ENCODE measurements around the gene COPS7A. TPM values are rescaled to one million over a fixed set of nuclear protein-coding genes. Genes with fewer than 3 reads are reported as not detected.

COPS7A gene
- total RNA-seq, 1 experiment from 2014 or later, result 67.8 TPM

DNA sequence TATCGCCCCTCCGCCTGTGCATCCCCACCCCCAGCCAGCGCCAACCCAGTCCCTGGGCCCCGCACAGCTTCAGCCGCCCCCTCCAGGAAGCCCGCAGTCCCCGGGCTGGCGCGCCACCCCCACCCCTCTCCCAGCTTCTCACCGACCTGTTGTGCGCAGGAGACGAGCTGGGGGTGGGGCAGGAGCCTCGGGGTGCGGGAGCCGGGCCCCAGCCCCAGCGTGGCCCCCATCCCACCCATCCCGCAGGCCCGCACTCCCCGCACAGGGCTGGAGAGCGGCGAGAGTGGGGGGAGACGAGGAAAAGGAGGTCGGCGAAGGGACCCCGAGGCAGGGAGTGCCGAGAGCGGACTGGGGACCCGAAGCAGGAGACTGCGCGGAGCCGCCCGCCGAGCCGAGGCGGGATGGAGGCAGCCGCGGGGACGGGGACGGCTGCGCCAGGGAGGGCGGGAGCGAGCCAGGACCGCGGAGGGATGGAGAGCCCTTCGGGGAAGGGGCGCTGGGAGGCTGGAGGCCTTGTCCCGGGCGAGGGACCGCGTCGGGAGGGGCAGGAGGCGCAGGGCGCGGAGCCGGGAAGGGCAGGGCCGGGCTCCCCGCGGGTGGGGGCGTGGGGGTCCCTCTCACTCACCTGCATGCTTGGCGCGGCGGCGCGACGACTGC, 23.7 kb upstream of the COPS7A start:
- DNase-seq (ENCODE audit: low read depth, low spot score), result no peak
- TF ChIP-seq FOSL1 (IDR thresholded peaks at IDR 0.05; ENCODE audit: low read depth), result no peak
- TF ChIP-seq SRF (IDR thresholded peaks at IDR 0.05; ENCODE audit: low read depth), result no peak
- no peak for TF ChIP-seq RAD21 (IDR thresholded peaks at IDR 0.05; ENCODE audit: low read depth)
- TF ChIP-seq YY1 (IDR thresholded peaks at IDR 0.05; ENCODE audit: extremely low read depth, insufficient replicate concordance, low read depth, low read length), result no peak
- no peak for TF ChIP-seq REST (IDR thresholded peaks at IDR 0.05; ENCODE audit: low read depth)
- no peak for TF ChIP-seq EZH2 (IDR thresholded peaks at IDR 0.05)
- TF ChIP-seq CEBPB (IDR thresholded peaks at IDR 0.05; ENCODE audit: low read depth), result no peak
- no peak for TF ChIP-seq ZFX (IDR thresholded peaks at IDR 0.05)
- TF ChIP-seq, protein P1, sequence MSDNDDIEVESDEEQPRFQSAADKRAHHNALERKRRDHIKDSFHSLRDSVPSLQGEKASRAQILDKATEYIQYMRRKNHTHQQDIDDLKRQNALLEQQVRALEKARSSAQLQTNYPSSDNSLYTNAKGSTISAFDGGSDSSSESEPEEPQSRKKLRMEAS (IDR thresholded peaks at IDR 0.05), result no peak
- TF ChIP-seq SP1 (IDR thresholded peaks at IDR 0.05; ENCODE audit: low read depth), result no peak
- no peak for TF ChIP-seq POLR2A (IDR thresholded peaks at IDR 0.05; ENCODE audit: borderline replicate concordance, extremely low read depth, insufficient read depth, insufficient read length)
- no peak for TF ChIP-seq ATF3 (IDR thresholded peaks at IDR 0.05)
- TF ChIP-seq EZH2phosphoT487 (IDR thresholded peaks at IDR 0.05; ENCODE audit: borderline replicate concordance), result no peak
- no peak for TF ChIP-seq ELF1 (IDR thresholded peaks at IDR 0.05; ENCODE audit: borderline replicate concordance, low read depth)
- TF ChIP-seq ZBTB33 (IDR thresholded peaks at IDR 0.05; ENCODE audit: extremely low read depth, insufficient replicate concordance, low read length), result no peak
- TF ChIP-seq CBX3 (IDR thresholded peaks at IDR 0.05; ENCODE audit: low read depth), result no peak
- TF ChIP-seq, protein P2, sequence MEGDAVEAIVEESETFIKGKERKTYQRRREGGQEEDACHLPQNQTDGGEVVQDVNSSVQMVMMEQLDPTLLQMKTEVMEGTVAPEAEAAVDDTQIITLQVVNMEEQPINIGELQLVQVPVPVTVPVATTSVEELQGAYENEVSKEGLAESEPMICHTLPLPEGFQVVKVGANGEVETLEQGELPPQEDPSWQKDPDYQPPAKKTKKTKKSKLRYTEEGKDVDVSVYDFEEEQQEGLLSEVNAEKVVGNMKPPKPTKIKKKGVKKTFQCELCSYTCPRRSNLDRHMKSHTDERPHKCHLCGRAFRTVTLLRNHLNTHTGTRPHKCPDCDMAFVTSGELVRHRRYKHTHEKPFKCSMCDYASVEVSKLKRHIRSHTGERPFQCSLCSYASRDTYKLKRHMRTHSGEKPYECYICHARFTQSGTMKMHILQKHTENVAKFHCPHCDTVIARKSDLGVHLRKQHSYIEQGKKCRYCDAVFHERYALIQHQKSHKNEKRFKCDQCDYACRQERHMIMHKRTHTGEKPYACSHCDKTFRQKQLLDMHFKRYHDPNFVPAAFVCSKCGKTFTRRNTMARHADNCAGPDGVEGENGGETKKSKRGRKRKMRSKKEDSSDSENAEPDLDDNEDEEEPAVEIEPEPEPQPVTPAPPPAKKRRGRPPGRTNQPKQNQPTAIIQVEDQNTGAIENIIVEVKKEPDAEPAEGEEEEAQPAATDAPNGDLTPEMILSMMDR (IDR thresholded peaks at IDR 0.05 in 2 of 3, conservative IDR thresholded peaks at IDR 0.05 in 1 of 3; ENCODE audit: borderline replicate concordance in 1 of 3, insufficient read depth in 1 of 3, low read depth in 2 of 3, low read length in 2 of 3), result no peak
- no peak for TF ChIP-seq POLR2AphosphoS5 (IDR thresholded peaks at IDR 0.05; ENCODE audit: low read depth, low read length)
- no peak for TF ChIP-seq JUND (IDR thresholded peaks at IDR 0.05)

More for the DNA sequence above, 23.7 kb upstream of the COPS7A start:
- Histone ChIP-seq H3K4me3 (replicated peaks in 1 of 2; ENCODE audit: low read depth in 1 of 2, low read length in 2 of 2) (no peak overlapping the region), H3K9me2 (ENCODE audit: insufficient read depth) (no peaks in the 10 kb centered on the region), H3K4me2 (ENCODE audit: low read length) (no peak overlapping the region), H3K27me3 (ENCODE audit: insufficient read depth, low read length) (no peaks in the 10 kb centered on the region), H3K27ac (ENCODE audit: low read depth, low read length) (no peak overlapping the region), H3K9me3 (ENCODE audit: control insufficient read depth in 1 of 2, insufficient read depth in 1 of 2, low read depth in 1 of 2, low read length in 2 of 2) (no peaks in the 10 kb centered on the region), H4K20me1 (ENCODE audit: insufficient read depth) (no peaks in the 10 kb centered on the region), H3K4me1 (ENCODE audit: control insufficient read depth in 1 of 2, insufficient read depth in 2 of 2, low read length in 2 of 2) (peaks cover 0 to 9% of the 10 kb centered on the region in 2 experiments; a peak in 2 of 4 replicates), H2AFZ (ENCODE audit: low read depth, low read length, poor library complexity, severe bottlenecking) (no peak overlapping the region), H3K36me3 (ENCODE audit: control insufficient read depth in 1 of 2, insufficient read depth in 2 of 2, low read length in 2 of 2) (no peaks in the 10 kb centered on the region), H3K9ac (ENCODE audit: low read length) (no peak overlapping the region), H3K79me2 (ENCODE audit: insufficient read depth, low read length) (no peaks in the 10 kb centered on the region)
- ChIA-PET RAD21 (ENCODE audit: low non-redundant PET in 1 of 2, low total read pairs in 2 of 2, uncharacterized antibody in 2 of 2, unreplicated experiment in 2 of 2) (no interaction called here), CTCF (no interaction called here), POLR2A (no interaction called here)
- no TSS peak for BruUV-seq (replicated peaks)
- intact Hi-C loops (cut with micrococcal nuclease), result no loop called here
- no peak for ATAC-seq

Data from HCT116 (cell line).